Measurements from ENCODE around the gene DHPS. TPM values are rescaled to one million over a fixed set of nuclear protein-coding genes. Genes with fewer than 3 reads are reported as not detected.

DHPS gene
- 47.4 and 47.6 TPM in 2 replicates for total RNA-seq

GRCh38 chr19:12681074-12681987, at the start of gene DHPS:
Gene DHPS, minus strand, starts transcription at chr19:12681880. Its CDS starts 114 bp downstream, at chr19:12681766.

GRCh38 chr19:12723641-12724426, 42.2 kb upstream of the DHPS start, which contains the start of gene TNPO2:
Gene TNPO2, minus strand, starts transcription at chr19:12723932. Its CDS starts 2,955 bp downstream, at chr19:12720977.

GRCh38 chr19:12696366-12697335, 15.0 kb upstream of the DHPS start, which contains the start of gene FBXW9:
Gene FBXW9, minus strand, starts transcription at chr19:12696631. Its CDS starts 50 bp downstream, at chr19:12696581.

GRCh38 chr19:12687496-12688196, 6.0 kb upstream of the DHPS start, which contains the start of gene GNG14:
Gene GNG14, plus strand, starts transcription at chr19:12687998. Its CDS starts 51 bp downstream, at chr19:12688049.

GRCh38 chr19:12666265-12667048, 15.2 kb downstream of the DHPS start, which contains the start of the genes MAN2B1 and WDR83:
Gene MAN2B1, minus strand, starts transcription at chr19:12666742. Its CDS starts 41 bp downstream, at chr19:12666701.
Gene WDR83, plus strand, starts transcription at chr19:12666807. Its CDS starts 2,984 bp downstream, at chr19:12669791.

Other genes with a start within 250 kb of the DHPS start
- 5.5 and 7.2 TPM in 2 replicates for gene ZNF443, start 240.9 kb downstream of the DHPS start, total RNA-seq
- gene ZNF709, start 197.1 kb downstream of the DHPS start, total RNA-seq = 3.5 and 5.0 TPM in 2 replicates
- gene ZNF564, start 130.4 kb downstream of the DHPS start, total RNA-seq = 9.1 and 12.0 TPM in 2 replicates
- 7.4 and 8.1 TPM in 2 replicates for gene ZNF490, start 71.1 kb downstream of the DHPS start, total RNA-seq
- gene ZNF791, start 71.0 kb downstream of the DHPS start, total RNA-seq = 13.8 and 14.4 TPM in 2 replicates
- 51.4 and 57.1 TPM in 2 replicates for gene MAN2B1, start 15.1 kb downstream of the DHPS start, total RNA-seq
- gene WDR83, start 15.1 kb downstream of the DHPS start, total RNA-seq = 7.8 and 7.9 TPM in 2 replicates
- gene GNG14, start 6.1 kb upstream of the DHPS start, total RNA-seq = not detected in 2 replicates
- gene FBXW9, start 14.8 kb upstream of the DHPS start, total RNA-seq = 3.5 and 6.4 TPM in 2 replicates
- gene TNPO2, start 42.1 kb upstream of the DHPS start, total RNA-seq = 18.7 and 20.4 TPM in 2 replicates
- 170 and 174 TPM in 2 replicates for gene TRIR, start 52.8 kb upstream of the DHPS start, total RNA-seq
- 77.6 and 85.5 TPM in 2 replicates for gene GET3, start 55.6 kb upstream of the DHPS start, total RNA-seq
- gene BEST2, start 69.9 kb upstream of the DHPS start, total RNA-seq = not detected in 2 replicates
- gene HOOK2, start 93.7 kb upstream of the DHPS start, total RNA-seq = 9.7 and 10.6 TPM in 2 replicates
- 149 and 187 TPM in 2 replicates for gene JUNB, start 109.6 kb upstream of the DHPS start, total RNA-seq
- gene PRDX2, start 119.9 kb upstream of the DHPS start, total RNA-seq = 170 and 189 TPM in 2 replicates
- gene THSD8, start 120.2 kb upstream of the DHPS start, total RNA-seq = not detected in 2 replicates
- gene RNASEH2A, start 124.7 kb upstream of the DHPS start, total RNA-seq = 8.3 and 10.6 TPM in 2 replicates
- not detected in 2 replicates for gene RTBDN, start 152.7 kb upstream of the DHPS start, total RNA-seq
- 0.76 and 1.2 TPM in 2 replicates for gene MAST1, start 156.6 kb upstream of the DHPS start, total RNA-seq
- gene DNASE2, start 199.6 kb upstream of the DHPS start, total RNA-seq = 27.9 and 30.7 TPM in 2 replicates
- gene KLF1, start 205.3 kb upstream of the DHPS start, total RNA-seq = 0.09 TPM in 1 of 2 replicates, not detected in the other
- gene GCDH, start 209.3 kb upstream of the DHPS start, total RNA-seq = 19.4 and 19.8 TPM in 2 replicates
- 0.11 TPM in 1 of 2 replicates, not detected in the other for gene SYCE2, start 237.4 kb upstream of the DHPS start, total RNA-seq

Data from dermis lymphatic vessel endothelial cell (primary cell).